ENCODE results near the gene SLC10A6. TPM values are rescaled to one million over a fixed set of nuclear protein-coding genes. Genes with fewer than 3 reads are reported as not detected.
"Not testable (repeated sequence)": the region's sequence is repeated elsewhere in the genome, so short reads cannot be mapped to it uniquely, and the experiment has no call there.

Gene SLC10A6
- polyA plus RNA-seq (ENCODE audit: insufficient read length): 0.18 TPM

GRCh38 chr4:86848732-86849619, at the start of gene SLC10A6:
Gene SLC10A6 (minus strand): TSS chr4:86849384. CDS start chr4:86849115, 269 bp downstream.
- DNase-seq (ENCODE audit: low read depth): peak; percentile 24

- no peak for DNase-seq (ENCODE audit: low read depth)
Measured at GRCh38 chr4:86898562-86898961, 49.4 kb upstream of the SLC10A6 start.

- DNase-seq (ENCODE audit: low read depth): no peak
Measured at GRCh38 chr4:86896596-86896995, 47.4 kb upstream of the SLC10A6 start.

- no peak for DNase-seq (ENCODE audit: low read depth)
Measured at GRCh38 chr4:86895692-86896488, 46.7 kb upstream of the SLC10A6 start.

GRCh38 chr4:86894455-86894854, 45.3 kb upstream of the SLC10A6 start:
- DNase-seq (ENCODE audit: low read depth): no peak

- DNase-seq (ENCODE audit: low read depth): no peak
Measured at GRCh38 chr4:86893136-86893535, 44.0 kb upstream of the SLC10A6 start.

- DNase-seq (ENCODE audit: low read depth): no peak
Measured at GRCh38 chr4:86892636-86892960, 43.4 kb upstream of the SLC10A6 start.

GRCh38 chr4:86891762-86892635, 42.8 kb upstream of the SLC10A6 start, which contains the start of gene C4orf36:
Gene C4orf36 (minus strand): TSS chr4:86892422. CDS start chr4:86891520, 902 bp downstream.
- no peak for DNase-seq (ENCODE audit: low read depth)

GRCh38 chr4:86890790-86891189, 41.6 kb upstream of the SLC10A6 start:
- DNase-seq (ENCODE audit: low read depth): no peak

GRCh38 chr4:86879641-86880040, 30.5 kb upstream of the SLC10A6 start:
- DNase-seq (ENCODE audit: low read depth): no peak

GRCh38 chr4:86878640-86879039, 29.5 kb upstream of the SLC10A6 start:
- DNase-seq (ENCODE audit: low read depth): no peak

GRCh38 chr4:86876894-86877685, 27.9 kb upstream of the SLC10A6 start:
- DNase-seq (ENCODE audit: low read depth): no peak

- not testable (repeated sequence) for DNase-seq (ENCODE audit: low read depth)
Measured at GRCh38 chr4:86875436-86875835, 26.3 kb upstream of the SLC10A6 start.

- no peak for DNase-seq (ENCODE audit: low read depth)
Measured at GRCh38 chr4:86872135-86872534, 23.0 kb upstream of the SLC10A6 start.

GRCh38 chr4:86870442-86871069, 21.4 kb upstream of the SLC10A6 start:
- DNase-seq (ENCODE audit: low read depth): no peak

- DNase-seq (ENCODE audit: low read depth): no peak
Measured at GRCh38 chr4:86857341-86858052, 8.3 kb upstream of the SLC10A6 start.

- DNase-seq (ENCODE audit: low read depth): no peak
Measured at GRCh38 chr4:86856896-86857295, 7.7 kb upstream of the SLC10A6 start.

GRCh38 chr4:86855572-86855971, 6.4 kb upstream of the SLC10A6 start:
- DNase-seq (ENCODE audit: low read depth): no peak

GRCh38 chr4:86853209-86853608, 4.0 kb upstream of the SLC10A6 start:
- DNase-seq (ENCODE audit: low read depth): no peak

- no peak for DNase-seq (ENCODE audit: low read depth)
Measured at GRCh38 chr4:86848136-86848535, 1.0 kb downstream of the SLC10A6 start.
